Natural killer cell (primary cell): ENCODE measurements around the gene SLC25A41. TPM values are rescaled to one million over a fixed set of nuclear protein-coding genes. Genes with fewer than 3 reads are reported as not detected.

Experiments
- ATAC-seq, 3 donors: fragments of 150-1000 bp in 2 of 3; fragments of 200-7000 bp in 1 of 3; cut with Tn5 transposase; 1 replicate in 1 of 3; 2 replicates in 2 of 3; pipeline ENCODE4 v1.10.0; 2021; ENCODE audit warnings: mild to moderate bottlenecking in 2 of 3, moderate library complexity in 2 of 3
- DNase-seq, 2 donors: peaks; one replicate each; pipeline versions ENCODE4 v3.0.0 to v3.0.0-alpha.2; 2013 to 2021; ENCODE audit warnings: mixed read lengths in 1 of 2
- H3K27ac ChIP-seq: one replicate; pipeline ENCODE4 v1.5.1; 2013; ENCODE audit warnings: mild to moderate bottlenecking, low read length
- H3K27me3 ChIP-seq: one replicate; pipeline ENCODE4 v1.6.1; 2013; ENCODE audit warnings: low read length; ENCODE audit not compliant: control insufficient read depth, insufficient read depth
- H3K36me3 ChIP-seq: one replicate; pipeline ENCODE4 v1.6.1; 2013; ENCODE audit warnings: low read length; ENCODE audit not compliant: control insufficient read depth, insufficient read depth
- H3K4me1 ChIP-seq: one replicate; pipeline ENCODE4 v1.6.1; 2013; ENCODE audit warnings: low read length; ENCODE audit not compliant: control insufficient read depth, insufficient read depth
- H3K4me3 ChIP-seq: one replicate; pipeline ENCODE4 v1.5.1; 2013; ENCODE audit warnings: low read length
- H3K9me3 ChIP-seq: one replicate; pipeline ENCODE4 v1.6.1; 2013; ENCODE audit warnings: low read length; ENCODE audit not compliant: control insufficient read depth, insufficient read depth
- H3K27ac Mint-ChIP-seq, 2 donors: one replicate each; pipeline ENCODE4 v1.8.0; 2022; ENCODE audit warnings: mild to moderate bottlenecking in 2 of 2, mixed read lengths in 2 of 2, moderate library complexity in 1 of 2
- H3K27me3 Mint-ChIP-seq, 2 donors: one replicate each; pipeline ENCODE4 v1.8.0; 2022; ENCODE audit warnings: low read depth in 2 of 2, mixed read lengths in 2 of 2
- H3K36me3 Mint-ChIP-seq: one replicate; pipeline ENCODE4 v1.8.0; 2022; ENCODE audit warnings: mixed read lengths
- H3K4me1 Mint-ChIP-seq, 2 donors: one replicate each; pipeline ENCODE4 v1.8.0; 2022; ENCODE audit warnings: mixed read lengths in 2 of 2
- H3K4me3 Mint-ChIP-seq: one replicate; pipeline ENCODE4 v1.8.0; 2022; ENCODE audit warnings: mild to moderate bottlenecking, moderate library complexity, mixed read lengths
- H3K9me3 Mint-ChIP-seq, 2 donors: one replicate each; pipeline ENCODE4 v1.8.0; 2022; ENCODE audit warnings: mixed read lengths in 2 of 2
- WGBS: methylation state at CpG from one replicate; pipeline ENCODE4 v1.1.7; 2013; ENCODE audit warnings: missing lambda C conversion rate; ENCODE audit not compliant: insufficient coverage; 5-methylcytosine and 5-hydroxymethylcytosine counted together
- intact Hi-C: fragments of 100-400 bp; cut with micrococcal nuclease; formaldehyde crosslinking; loops from one replicate; pipeline ENCODE4 v1.14.2; 2022
- total RNA-seq, 4 donors: library from RNA; stranded (reverse); fragments of 120-200 nt in 1 of 4; gene quantifications; one replicate each; pipeline versions ENCODE4 v1.2.3 to v1.2.4, GENCODE V29; 2013 to 2022
- TF ChIP-seq, protein P1 (sequence below): fragments of 200-600 bp; IDR thresholded peaks from one replicate; pipeline ENCODE4 v1.8.0; 2022; ENCODE audit warnings: antibody characterized with exemption

The SLC25A41 gene
- total RNA-seq, 3 donors from 2014 or later (not counting 1 experiment from before 2014, with no cell fraction given), result not detected

DNA sequence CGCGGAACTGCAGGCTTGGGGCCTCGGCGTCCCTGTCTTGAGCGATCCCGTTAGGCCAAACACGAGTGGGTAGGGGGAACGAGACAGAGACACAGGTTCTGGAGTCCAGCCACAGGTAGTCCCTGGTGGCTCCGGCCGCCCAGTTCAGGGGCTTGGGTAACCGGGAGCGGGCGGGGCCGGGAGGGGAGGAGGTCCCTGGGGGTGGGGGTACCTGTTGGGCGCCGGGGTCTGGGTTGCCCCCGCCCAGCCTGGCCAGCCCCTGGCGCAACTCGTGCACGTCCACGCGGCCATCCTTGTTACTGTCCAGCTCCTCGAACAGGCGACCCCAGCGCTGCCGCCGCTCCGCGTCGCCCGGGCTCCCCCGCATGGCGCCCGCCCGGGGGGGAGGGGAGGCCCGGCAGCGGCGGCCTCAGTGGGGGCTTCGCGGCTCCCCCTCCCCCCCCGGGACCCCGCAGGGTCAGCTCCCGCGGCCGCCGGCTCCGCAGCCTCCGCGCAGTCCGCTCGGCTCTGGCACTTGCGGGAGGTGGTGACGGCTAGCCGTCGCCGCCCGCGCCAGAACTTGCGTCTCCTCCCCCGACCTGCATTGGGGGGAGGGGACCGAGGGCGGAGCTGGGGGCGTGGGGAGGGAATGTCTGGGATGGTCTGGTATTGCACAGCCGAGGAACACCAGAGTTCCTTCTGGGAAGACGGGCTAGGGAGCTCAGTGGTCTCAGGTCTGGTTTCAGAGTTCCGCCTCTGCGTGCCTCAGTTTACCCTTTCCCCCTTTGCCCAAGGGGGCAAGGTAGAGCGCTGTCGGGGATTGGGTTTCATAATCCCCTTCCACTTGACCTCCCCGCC is 25.9 kb upstream of the SLC25A41 start, which contains the start of gene SLC25A23:
SLC25A23 (minus strand) TSS at position 531 of the 837 bp plus-strand sequence; CDS start at position 367, 164 bp downstream.
- Histone ChIP-seq H3K4me1 (peaks cover 28% of the 10 kb centered on the region), H3K27me3 (peaks cover 6% of the 10 kb centered on the region), H3K4me3 (peak within 1 kb of the TSS; percentile 71), H3K27ac (peak within 1 kb of the TSS; percentile 81), H3K9me3 (peaks cover 3% of the 10 kb centered on the region), H3K36me3 (no peaks in the 10 kb centered on the region)
- Mint-ChIP-seq H3K27ac (peak within 1 kb of the TSS; percentile 91 to 95), H3K36me3 (no peaks in the 10 kb centered on the region), H3K4me1 (peaks cover 18 to 26% of the 10 kb centered on the region in 2 donors), H3K4me3 (peak within 1 kb of the TSS; percentile 99), H3K27me3 (peaks cover 0 to 3% of the 10 kb centered on the region in 2 donors), H3K9me3 (no peaks in the 10 kb centered on the region)
- DNase-seq (peak; percentile 46 to 76), ATAC-seq (peak; percentile 27 to 35 (median 33))
- 7% methylated on average over 70 of the region's 70 CpGs for WGBS
- intact Hi-C loops, result loop anchor here (1.0 to 2.0 kb wide), 3 partner anchors 21 to 404 kb away; partner anchors contain the start of gene DENND1C
- TF ChIP-seq, protein P1, sequence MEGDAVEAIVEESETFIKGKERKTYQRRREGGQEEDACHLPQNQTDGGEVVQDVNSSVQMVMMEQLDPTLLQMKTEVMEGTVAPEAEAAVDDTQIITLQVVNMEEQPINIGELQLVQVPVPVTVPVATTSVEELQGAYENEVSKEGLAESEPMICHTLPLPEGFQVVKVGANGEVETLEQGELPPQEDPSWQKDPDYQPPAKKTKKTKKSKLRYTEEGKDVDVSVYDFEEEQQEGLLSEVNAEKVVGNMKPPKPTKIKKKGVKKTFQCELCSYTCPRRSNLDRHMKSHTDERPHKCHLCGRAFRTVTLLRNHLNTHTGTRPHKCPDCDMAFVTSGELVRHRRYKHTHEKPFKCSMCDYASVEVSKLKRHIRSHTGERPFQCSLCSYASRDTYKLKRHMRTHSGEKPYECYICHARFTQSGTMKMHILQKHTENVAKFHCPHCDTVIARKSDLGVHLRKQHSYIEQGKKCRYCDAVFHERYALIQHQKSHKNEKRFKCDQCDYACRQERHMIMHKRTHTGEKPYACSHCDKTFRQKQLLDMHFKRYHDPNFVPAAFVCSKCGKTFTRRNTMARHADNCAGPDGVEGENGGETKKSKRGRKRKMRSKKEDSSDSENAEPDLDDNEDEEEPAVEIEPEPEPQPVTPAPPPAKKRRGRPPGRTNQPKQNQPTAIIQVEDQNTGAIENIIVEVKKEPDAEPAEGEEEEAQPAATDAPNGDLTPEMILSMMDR, result no peak

DNA sequence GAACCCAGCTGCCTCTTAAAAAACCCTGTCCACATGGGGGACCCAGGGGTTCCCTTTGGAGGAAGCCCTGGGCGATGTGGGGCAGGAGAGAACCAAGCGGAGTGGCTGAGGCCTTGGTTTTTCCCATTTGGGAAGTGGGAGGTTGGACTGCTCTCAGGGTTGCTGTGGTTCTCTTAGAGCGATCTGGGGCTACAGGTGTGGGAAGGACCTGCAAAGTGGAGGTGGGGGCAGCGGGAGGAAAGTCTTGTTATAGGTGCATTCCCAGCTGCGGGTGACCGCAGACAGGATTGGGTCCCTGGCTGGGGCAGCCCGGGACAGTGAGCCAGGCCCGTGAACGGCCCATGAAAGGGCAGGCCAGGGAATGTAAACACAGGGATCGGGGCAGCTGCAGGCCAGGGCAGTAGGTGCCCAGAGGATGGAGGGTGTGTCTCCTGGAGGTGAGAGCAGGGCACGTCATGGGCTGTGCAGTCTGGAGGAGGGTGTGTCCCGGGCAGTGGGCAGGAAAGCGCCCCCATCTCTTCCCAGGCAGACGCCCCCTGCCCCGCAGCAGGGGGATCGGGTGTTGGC is 25.2 kb upstream of the SLC25A41 start:
- no peaks in the 10 kb centered on the region for H3K36me3 ChIP-seq
- TF ChIP-seq, protein P1, result no peak
- H3K4me3 Mint-ChIP-seq, result peak overlapping the region; percentile 95
- peaks cover 18 to 19% of the 10 kb centered on the region in 2 donors for H3K4me1 Mint-ChIP-seq
- intact Hi-C loops, result no loop called here
- DNase-seq (peak in 1 of 2 donors; percentile 21), ATAC-seq (no peak)
- H3K27ac Mint-ChIP-seq, result peak overlapping the region; percentile 69 to 87
- no peaks in the 10 kb centered on the region for H3K9me3 Mint-ChIP-seq
- WGBS, result 67% methylated on average over 16 of the region's 16 CpGs
- H3K9me3 ChIP-seq, result peaks cover 10% of the 10 kb centered on the region
- H3K4me3 ChIP-seq, result peak overlapping the region; percentile 21
- peaks cover 21% of the 10 kb centered on the region for H3K4me1 ChIP-seq
- H3K27ac ChIP-seq, result no peak overlapping the region
- H3K27me3 ChIP-seq, result no peaks in the 10 kb centered on the region
- no peaks in the 10 kb centered on the region for H3K36me3 Mint-ChIP-seq
- H3K27me3 Mint-ChIP-seq, result peaks cover 0 to 3% of the 10 kb centered on the region in 2 donors

DNA sequence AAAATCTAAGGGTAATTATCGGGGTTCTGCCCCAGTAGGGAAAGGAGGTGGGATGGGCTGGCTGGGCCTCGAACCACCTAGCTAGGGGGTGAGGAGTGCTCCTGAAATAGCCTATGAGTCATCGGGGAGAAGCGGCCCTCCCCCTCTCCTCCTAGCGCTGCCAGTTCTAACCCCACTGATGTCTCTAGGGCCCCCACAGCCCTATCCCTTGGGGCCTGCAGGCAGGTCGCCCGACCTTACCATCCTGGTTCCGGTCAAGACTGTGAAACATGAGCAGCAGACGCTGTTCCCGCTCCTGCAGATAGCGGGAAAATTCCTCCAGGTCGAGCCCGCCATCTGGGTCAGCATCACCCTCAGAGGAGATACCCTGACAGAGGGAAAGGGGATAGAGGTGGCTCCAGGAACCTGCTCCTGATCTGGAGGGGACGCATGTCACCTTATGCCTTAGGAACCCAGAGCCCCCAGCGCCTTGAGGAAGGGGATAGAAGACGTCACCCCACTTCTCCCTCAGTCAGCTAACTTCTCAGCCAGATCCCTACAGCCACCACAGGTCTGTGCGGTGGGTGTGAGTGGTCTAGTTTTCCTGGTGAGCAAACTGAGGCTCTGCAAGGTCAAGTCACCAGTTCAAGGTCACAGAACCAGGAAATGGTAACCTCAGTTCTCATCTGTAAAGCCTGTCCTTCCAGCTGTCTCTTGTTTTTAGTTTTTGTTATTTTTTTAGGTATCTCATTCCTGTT is 24.6 kb upstream of the SLC25A41 start:
- Histone ChIP-seq H3K27ac (no peak overlapping the region), H3K4me1 (peaks cover 19% of the 10 kb centered on the region), H3K27me3 (no peaks in the 10 kb centered on the region), H3K4me3 (no peak overlapping the region), H3K9me3 (peaks cover 10% of the 10 kb centered on the region), H3K36me3 (no peaks in the 10 kb centered on the region)
- no peaks in the 10 kb centered on the region for H3K9me3 Mint-ChIP-seq
- DNase-seq (no peak), ATAC-seq (no peak)
- TF ChIP-seq, protein P1, result no peak
- peaks cover 18 to 19% of the 10 kb centered on the region in 2 donors for H3K4me1 Mint-ChIP-seq
- no peaks in the 10 kb centered on the region for H3K36me3 Mint-ChIP-seq
- 88% methylated on average over 15 of the region's 17 CpGs for WGBS
- peak overlapping the region; percentile 69 to 87 for H3K27ac Mint-ChIP-seq
- peak overlapping the region; percentile 95 for H3K4me3 Mint-ChIP-seq
- peaks cover 0 to 3% of the 10 kb centered on the region in 2 donors for H3K27me3 Mint-ChIP-seq
- intact Hi-C loops, result no loop called here
